Esophagus muscularis mucosa (tissue), 3 donors: ENCODE data around the gene OR2T8.

Source experiments
- POLR2A ChIP-seq: fragments of 450-650 bp; IDR thresholded peaks from one replicate; pipeline ENCODE4 v1.6.1; 2017; ENCODE audit warnings: antibody characterized with exemption, moderate library complexity, mild to moderate bottlenecking, low read depth
- TF ChIP-seq, protein P1 (sequence below), 3 experiments: fragments of 200-600 bp in 2 of 3; fragments of 450-650 bp in 1 of 3; sonication (generic) in 2 of 3; IDR thresholded peaks; one replicate each; pipeline ENCODE4 v1.5.1; 2017 to 2019; ENCODE audit warnings: antibody characterized with exemption in 3 of 3, mild to moderate bottlenecking in 2 of 3, moderate library complexity in 1 of 3

DNA sequence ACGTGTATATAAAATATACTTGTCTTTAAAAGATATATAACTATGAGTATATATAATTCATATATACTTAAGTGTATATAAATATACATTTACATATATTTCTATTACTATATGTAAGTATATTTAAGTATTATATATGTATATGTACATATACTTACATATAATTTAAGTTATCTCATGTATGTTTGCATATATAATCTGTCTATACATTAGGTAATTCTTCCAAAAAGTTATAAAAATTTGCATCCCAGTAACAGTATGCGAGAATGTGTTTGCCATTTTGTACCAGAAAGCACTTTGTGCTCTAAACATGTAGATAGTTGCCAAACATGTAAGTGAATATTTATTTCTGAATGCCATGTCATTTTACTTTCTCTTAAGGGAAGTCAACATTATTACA lies 44.9 kb downstream of the OR2T8 start, which contains the start of gene OR2AK2:
- TF ChIP-seq, protein P1, sequence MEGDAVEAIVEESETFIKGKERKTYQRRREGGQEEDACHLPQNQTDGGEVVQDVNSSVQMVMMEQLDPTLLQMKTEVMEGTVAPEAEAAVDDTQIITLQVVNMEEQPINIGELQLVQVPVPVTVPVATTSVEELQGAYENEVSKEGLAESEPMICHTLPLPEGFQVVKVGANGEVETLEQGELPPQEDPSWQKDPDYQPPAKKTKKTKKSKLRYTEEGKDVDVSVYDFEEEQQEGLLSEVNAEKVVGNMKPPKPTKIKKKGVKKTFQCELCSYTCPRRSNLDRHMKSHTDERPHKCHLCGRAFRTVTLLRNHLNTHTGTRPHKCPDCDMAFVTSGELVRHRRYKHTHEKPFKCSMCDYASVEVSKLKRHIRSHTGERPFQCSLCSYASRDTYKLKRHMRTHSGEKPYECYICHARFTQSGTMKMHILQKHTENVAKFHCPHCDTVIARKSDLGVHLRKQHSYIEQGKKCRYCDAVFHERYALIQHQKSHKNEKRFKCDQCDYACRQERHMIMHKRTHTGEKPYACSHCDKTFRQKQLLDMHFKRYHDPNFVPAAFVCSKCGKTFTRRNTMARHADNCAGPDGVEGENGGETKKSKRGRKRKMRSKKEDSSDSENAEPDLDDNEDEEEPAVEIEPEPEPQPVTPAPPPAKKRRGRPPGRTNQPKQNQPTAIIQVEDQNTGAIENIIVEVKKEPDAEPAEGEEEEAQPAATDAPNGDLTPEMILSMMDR (IDR thresholded peaks at IDR 0.05): no peak
- TF ChIP-seq POLR2A: no peak
